PC-9 (cell line): ENCODE data around the gene FARP1.

Experiments used
- CTCF ChIP-seq: fragments of 200-600 bp; sonication (generic); conservative IDR thresholded peaks from 2 replicates; pipeline ENCODE4 v1.6.1; 2017; ENCODE audit warnings: mixed run types, antibody characterized with exemption, mild to moderate bottlenecking, moderate library complexity
- EZH2 ChIP-seq: fragments of 200-600 bp; sonication (generic); IDR thresholded peaks from 2 replicates; pipeline ENCODE4 v1.8.0; 2017; ENCODE audit warnings: antibody characterized with exemption, low read depth

DNA sequence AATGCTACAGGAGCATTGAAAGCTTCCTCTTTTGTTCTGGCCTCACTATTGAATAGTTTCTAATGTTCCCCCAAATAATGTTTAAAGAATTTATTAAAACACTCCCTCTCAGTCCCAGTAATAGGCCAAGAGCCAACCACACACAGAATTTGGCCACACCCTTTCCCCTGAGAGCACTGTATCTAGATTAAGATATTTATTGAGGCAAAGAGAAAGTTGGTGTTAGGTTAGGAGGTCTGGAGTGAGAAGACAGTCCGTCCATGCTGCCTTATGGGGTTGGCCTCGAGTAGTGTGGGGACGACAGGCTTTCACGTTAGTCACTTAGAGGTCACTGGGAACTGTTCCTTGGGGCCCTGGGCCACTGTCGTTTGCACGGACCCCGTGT, 157.1 kb downstream of the FARP1 start:
- TF ChIP-seq EZH2 (no peak), CTCF (no peak)
